Measurements from ENCODE around the gene ZBTB32.

ZBTB32 gene

GRCh38 chr19:35727956-35728706, 23.8 kb downstream of the ZBTB32 start:
- no peaks in the 10 kb centered on the region for H3K9me3 ChIP-seq (ENCODE audit: control insufficient read depth, insufficient read depth, low read depth, low read length)
- no peaks in the 10 kb centered on the region for H3K4me1 ChIP-seq (ENCODE audit: control insufficient read depth, insufficient read depth, low read length)
- TF ChIP-seq ZNF530 (tag by site-specific recombination; IDR thresholded peaks at IDR 0.05; ENCODE audit: low read depth) (no peak), ZNF341 (tag by site-specific recombination; IDR thresholded peaks at IDR 0.05; ENCODE audit: low read depth) (peak; percentile 83), ZSCAN16 (tag by site-specific recombination; IDR thresholded peaks at IDR 0.05) (no peak)
- peaks cover 97 to 98% of the 10 kb centered on the region in 2 experiments for H3K36me3 ChIP-seq (ENCODE audit: control insufficient read depth in 2 of 2, insufficient read depth in 1 of 2, low read length in 2 of 2)
- ChIA-PET CTCF (interaction anchor here (0.9 to 1.9 kb wide), 4 partner anchors 9 to 218 kb away, joined by 3 to 7 read pairs (median 4); no protein-coding TSS in a partner anchor), POLR2A (interaction anchor here (0.6 to 13.6 kb wide), 7 partner anchors 9 to 84 kb away, joined by 3 to 204 read pairs (median 5); partner anchors contain the start of genes LIN37, PSENEN and U2AF1L4)
- no peak overlapping the region for H3K27ac ChIP-seq (ENCODE audit: extremely low read depth, low read depth, low read length)
- H3K4me3 ChIP-seq (ENCODE audit: low read depth, low read length): no peak overlapping the region

- Histone ChIP-seq H3K4me3 (ENCODE audit: low read depth, low read length) (no peak overlapping the region), H3K27ac (ENCODE audit: extremely low read depth, low read depth, low read length) (no peak overlapping the region), H3K36me3 (ENCODE audit: control insufficient read depth in 2 of 2, insufficient read depth in 1 of 2, low read length in 2 of 2) (peaks cover 97 to 98% of the 10 kb centered on the region in 2 experiments), H3K4me1 (ENCODE audit: control insufficient read depth, insufficient read depth, low read length) (no peaks in the 10 kb centered on the region), H3K9me3 (ENCODE audit: control insufficient read depth, insufficient read depth, low read depth, low read length) (no peaks in the 10 kb centered on the region)
- POLR2A ChIA-PET: interaction anchor here (1.0 to 13.6 kb wide), 3 partner anchors 9 to 85 kb away, joined by 3 to 204 read pairs (median 7); no protein-coding TSS in a partner anchor
- CTCF ChIA-PET: interaction anchor here (0.6 kb wide), 1 partner anchor 39 kb away, joined by 4 read pairs; no protein-coding TSS in a partner anchor
- TF ChIP-seq ZNF626 (tag by site-specific recombination; IDR thresholded peaks at IDR 0.05): no peak
- TF ChIP-seq ZNF211 (tag by site-specific recombination; IDR thresholded peaks at IDR 0.05; ENCODE audit: low read depth): no peak
- no peak for TF ChIP-seq PRDM4 (tag by site-specific recombination; IDR thresholded peaks at IDR 0.05)
- no peak for TF ChIP-seq GLIS2 (tag by site-specific recombination; IDR thresholded peaks at IDR 0.05)
- TF ChIP-seq ZNF112 (tag by site-specific recombination; IDR thresholded peaks at IDR 0.05): no peak
- TF ChIP-seq, protein P1, sequence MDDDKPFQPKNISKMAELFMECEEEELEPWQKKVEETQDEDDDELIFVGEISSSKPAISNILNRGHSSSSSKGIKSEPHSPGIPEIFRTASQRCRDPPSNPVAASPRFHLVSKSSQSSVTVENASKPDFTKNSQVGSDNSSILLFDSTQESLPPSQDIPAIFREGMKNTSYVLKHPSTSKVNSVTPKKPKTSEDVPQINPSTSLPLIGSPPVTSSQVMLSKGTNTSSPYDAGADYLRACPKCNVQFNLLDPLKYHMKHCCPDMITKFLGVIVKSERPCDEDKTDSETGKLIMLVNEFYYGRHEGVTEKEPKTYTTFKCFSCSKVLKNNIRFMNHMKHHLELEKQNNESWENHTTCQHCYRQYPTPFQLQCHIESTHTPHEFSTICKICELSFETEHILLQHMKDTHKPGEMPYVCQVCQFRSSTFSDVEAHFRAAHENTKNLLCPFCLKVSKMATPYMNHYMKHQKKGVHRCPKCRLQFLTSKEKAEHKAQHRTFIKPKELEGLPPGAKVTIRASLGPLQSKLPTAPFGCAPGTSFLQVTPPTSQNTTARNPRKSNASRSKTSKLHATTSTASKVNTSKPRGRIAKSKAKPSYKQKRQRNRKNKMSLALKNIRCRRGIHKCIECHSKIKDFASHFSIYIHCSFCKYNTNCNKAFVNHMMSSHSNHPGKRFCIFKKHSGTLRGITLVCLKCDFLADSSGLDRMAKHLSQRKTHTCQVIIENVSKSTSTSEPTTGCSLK (tag by site-specific recombination; IDR thresholded peaks at IDR 0.05): no peak
- no peak for TF ChIP-seq ZNF248 (tag by site-specific recombination; IDR thresholded peaks at IDR 0.05)
- TF ChIP-seq, protein P2, sequence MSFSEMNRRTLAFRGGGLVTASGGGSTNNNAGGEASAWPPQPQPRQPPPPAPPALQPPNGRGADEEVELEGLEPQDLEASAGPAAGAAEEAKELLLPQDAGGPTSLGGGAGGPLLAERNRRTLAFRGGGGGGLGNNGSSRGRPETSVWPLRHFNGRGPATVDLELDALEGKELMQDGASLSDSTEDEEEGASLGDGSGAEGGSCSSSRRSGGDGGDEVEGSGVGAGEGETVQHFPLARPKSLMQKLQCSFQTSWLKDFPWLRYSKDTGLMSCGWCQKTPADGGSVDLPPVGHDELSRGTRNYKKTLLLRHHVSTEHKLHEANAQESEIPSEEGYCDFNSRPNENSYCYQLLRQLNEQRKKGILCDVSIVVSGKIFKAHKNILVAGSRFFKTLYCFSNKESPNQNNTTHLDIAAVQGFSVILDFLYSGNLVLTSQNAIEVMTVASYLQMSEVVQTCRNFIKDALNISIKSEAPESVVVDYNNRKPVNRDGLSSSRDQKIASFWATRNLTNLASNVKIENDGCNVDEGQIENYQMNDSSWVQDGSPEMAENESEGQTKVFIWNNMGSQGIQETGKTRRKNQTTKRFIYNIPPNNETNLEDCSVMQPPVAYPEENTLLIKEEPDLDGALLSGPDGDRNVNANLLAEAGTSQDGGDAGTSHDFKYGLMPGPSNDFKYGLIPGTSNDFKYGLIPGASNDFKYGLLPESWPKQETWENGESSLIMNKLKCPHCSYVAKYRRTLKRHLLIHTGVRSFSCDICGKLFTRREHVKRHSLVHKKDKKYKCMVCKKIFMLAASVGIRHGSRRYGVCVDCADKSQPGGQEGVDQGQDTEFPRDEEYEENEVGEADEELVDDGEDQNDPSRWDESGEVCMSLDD (tag by site-specific recombination; IDR thresholded peaks at IDR 0.05): no peak
- TF ChIP-seq ZNF670 (tag by site-specific recombination; IDR thresholded peaks at IDR 0.05; ENCODE audit: low read depth): no peak
- TF ChIP-seq ZNF140 (tag by site-specific recombination; IDR thresholded peaks at IDR 0.05): no peak
- TF ChIP-seq ZEB2 (tag by site-specific recombination; IDR thresholded peaks at IDR 0.05): no peak
- TF ChIP-seq ZNF513 (tag by site-specific recombination; IDR thresholded peaks at IDR 0.05): no peak
- no peak for TF ChIP-seq ZNF747 (tag by site-specific recombination; IDR thresholded peaks at IDR 0.05)
- TF ChIP-seq ZNF175 (tag by site-specific recombination; IDR thresholded peaks at IDR 0.05): no peak
- TF ChIP-seq ATF2 (tag by site-specific recombination; IDR thresholded peaks at IDR 0.05; ENCODE audit: low read depth): no peak
- TF ChIP-seq ZNF404 (tag by site-specific recombination; IDR thresholded peaks at IDR 0.05): no peak
Observed at GRCh38 chr19:35729021-35729420, 24.7 kb downstream of the ZBTB32 start.

All from HEK293 (cell line).